SK-N-MC (cell line): Measurements from ENCODE around the gene TBC1D22A.

Experiments used
- DNase-seq: peaks from one replicate; pipeline ENCODE4 v3.0.0-alpha.2; 2011; ENCODE audit warnings: low read depth, low spot score
- H3K27ac ChIP-seq: fragments of 200-600 bp; sonication (generic); 2 replicates; pipeline ENCODE4 v1.5.1; 2016; ENCODE audit warnings: mixed run types
- H3K36me3 ChIP-seq: fragments of 200-600 bp; sonication (generic); 2 replicates; pipeline ENCODE4 v1.6.1; 2017; ENCODE audit warnings: antibody characterized with exemption, low read length, mixed read lengths; ENCODE audit not compliant: insufficient read depth
- H3K4me3 ChIP-seq: fragments of 200-600 bp; sonication (generic); 2 replicates; pipeline ENCODE4 v1.5.1; 2016
- H3K9ac ChIP-seq: fragments of 200-600 bp; sonication (generic); 2 replicates; pipeline ENCODE4 v1.8.0; 2017; ENCODE audit warnings: mixed run types, mixed read lengths; ENCODE audit not compliant: insufficient read length
- H3K9me3 ChIP-seq: fragments of 200-600 bp; sonication (generic); 2 replicates; pipeline ENCODE4 v1.6.1; 2017; ENCODE audit warnings: low read depth, mild to moderate bottlenecking, antibody characterized with exemption, low read length, moderate library complexity, mixed read lengths
- EZH2 ChIP-seq: fragments of 200-600 bp; sonication (generic); IDR thresholded peaks from one replicate; pipeline ENCODE4 v1.6.1; 2017; ENCODE audit warnings: antibody characterized with exemption
- FOXP2 ChIP-seq: optimal IDR thresholded peaks from 2 replicates; pipeline ENCODE3; 2011; ENCODE audit warnings: mild to moderate bottlenecking, moderate library complexity; ENCODE audit not compliant: insufficient read depth; ENCODE audit errors: extremely low read length, control extremely low read depth
- POLR2AphosphoS5 ChIP-seq: IDR thresholded peaks from 2 replicates; pipeline ENCODE4 v1.6.1; 2012; ENCODE audit warnings: mild to moderate bottlenecking, low read depth, low read length, borderline replicate concordance

The TBC1D22A gene

GRCh38 chr22:46749682-46750529 is 12.5 kb upstream of the TBC1D22A start:
- no peaks in the 10 kb centered on the region for H3K36me3 ChIP-seq
- TF ChIP-seq POLR2AphosphoS5 = no peak
- TF ChIP-seq FOXP2 = no peak
- TF ChIP-seq EZH2 = no peak
- H3K9me3 ChIP-seq = no peaks in the 10 kb centered on the region
- DNase-seq = no peak
- H3K4me3 ChIP-seq = no peak overlapping the region
- H3K27ac ChIP-seq = no peak overlapping the region
- no peak overlapping the region for H3K9ac ChIP-seq

GRCh38 chr22:46750530-46750800 is 12.0 kb upstream of the TBC1D22A start:
- H3K27ac ChIP-seq = no peak overlapping the region
- no peak overlapping the region for H3K4me3 ChIP-seq
- no peak for DNase-seq
- H3K36me3 ChIP-seq = no peaks in the 10 kb centered on the region
- no peaks in the 10 kb centered on the region for H3K9me3 ChIP-seq
- TF ChIP-seq POLR2AphosphoS5 (no peak), FOXP2 (no peak)
- H3K9ac ChIP-seq = no peak overlapping the region

- Histone ChIP-seq H3K27ac (no peak overlapping the region), H3K4me3 (no peak overlapping the region), H3K9ac (no peak overlapping the region), H3K9me3 (no peaks in the 10 kb centered on the region), H3K36me3 (no peaks in the 10 kb centered on the region)
- TF ChIP-seq FOXP2 = no peak
- no peak for TF ChIP-seq POLR2AphosphoS5
- no peak for DNase-seq
Observed at GRCh38 chr22:46750863-46751443, 11.5 kb upstream of the TBC1D22A start.

- TF ChIP-seq FOXP2 (no peak), POLR2AphosphoS5 (no peak), EZH2 (no peak)
- no peak for DNase-seq
- no peak overlapping the region for H3K27ac ChIP-seq
- no peaks in the 10 kb centered on the region for H3K9me3 ChIP-seq
- H3K9ac ChIP-seq = no peak overlapping the region
- no peak overlapping the region for H3K4me3 ChIP-seq
- H3K36me3 ChIP-seq = no peaks in the 10 kb centered on the region
Observed at GRCh38 chr22:46752286-46752987, 10.0 kb upstream of the TBC1D22A start.

- Histone ChIP-seq H3K36me3 (no peaks in the 10 kb centered on the region), H3K9me3 (no peaks in the 10 kb centered on the region), H3K9ac (no peak overlapping the region), H3K4me3 (no peak overlapping the region), H3K27ac (no peak overlapping the region)
- TF ChIP-seq POLR2AphosphoS5 = no peak
- TF ChIP-seq FOXP2 = no peak
- TF ChIP-seq EZH2 = no peak
- no peak for DNase-seq
Observed at GRCh38 chr22:46752988-46753310, 9.5 kb upstream of the TBC1D22A start.

- DNase-seq = no peak
- Histone ChIP-seq H3K9ac (no peak overlapping the region), H3K4me3 (no peak overlapping the region), H3K9me3 (no peaks in the 10 kb centered on the region), H3K36me3 (no peaks in the 10 kb centered on the region), H3K27ac (no peak overlapping the region)
- TF ChIP-seq FOXP2 (no peak), EZH2 (no peak), POLR2AphosphoS5 (no peak)
Observed at GRCh38 chr22:46753360-46753759, 9.1 kb upstream of the TBC1D22A start.

GRCh38 chr22:46753761-46754109 is 8.7 kb upstream of the TBC1D22A start:
- no peak for TF ChIP-seq FOXP2
- TF ChIP-seq POLR2AphosphoS5 = no peak
- no peak for TF ChIP-seq EZH2
- Histone ChIP-seq H3K27ac (no peak overlapping the region), H3K9ac (no peak overlapping the region)

GRCh38 chr22:46754110-46754799 is 8.2 kb upstream of the TBC1D22A start:
- Histone ChIP-seq H3K9me3 (no peaks in the 10 kb centered on the region), H3K9ac (no peak overlapping the region), H3K36me3 (no peaks in the 10 kb centered on the region), H3K27ac (no peak overlapping the region), H3K4me3 (no peak overlapping the region)
- DNase-seq = no peak
- TF ChIP-seq FOXP2 = no peak
- no peak for TF ChIP-seq EZH2
- no peak for TF ChIP-seq POLR2AphosphoS5

More at GRCh38 chr22:46753761-46754109, 8.7 kb upstream of the TBC1D22A start:
- H3K36me3 ChIP-seq = no peaks in the 10 kb centered on the region
- no peak for DNase-seq
- H3K4me3 ChIP-seq = no peak overlapping the region
- no peaks in the 10 kb centered on the region for H3K9me3 ChIP-seq

GRCh38 chr22:46754826-46755225 is 7.6 kb upstream of the TBC1D22A start:
- H3K36me3 ChIP-seq = no peaks in the 10 kb centered on the region
- TF ChIP-seq FOXP2 = no peak
- no peak for TF ChIP-seq POLR2AphosphoS5
- no peak for TF ChIP-seq EZH2
- H3K9me3 ChIP-seq = no peaks in the 10 kb centered on the region
- H3K4me3 ChIP-seq = no peak overlapping the region
- DNase-seq = no peak
- H3K9ac ChIP-seq = no peak overlapping the region
- H3K27ac ChIP-seq = no peak overlapping the region
